ENCODE results near the gene SCN1B. TPM values are rescaled to one million over a fixed set of nuclear protein-coding genes. Genes with fewer than 3 reads are reported as not detected.

SCN1B gene
- polyA plus RNA-seq, 2 of the 4 experiments (the other 2 are of a cell fraction): 11.0 to 11.3 TPM

GRCh38 chr19:35069696-35070095, 39.4 kb downstream of the SCN1B start:
- Histone ChIP-seq H3K4me3 (no peak overlapping the region), H3K4me1 (no peaks in the 10 kb centered on the region), H3K4me2 (no peak overlapping the region), H3K9me3 (peaks cover 22% of the 10 kb centered on the region), H3K27ac (no peak overlapping the region)
- DNase-seq (ENCODE audit: low read depth in 1 of 2, low spot score in 1 of 2): no peak
- no peak for TF ChIP-seq EP300 (IDR thresholded peaks at IDR 0.05)
- no peak for TF ChIP-seq FOSB (CRISPR knock-in tag; IDR thresholded peaks at IDR 0.05)
- no peak for TF ChIP-seq PHF8 (IDR thresholded peaks at IDR 0.05; ENCODE audit: borderline replicate concordance, low read depth)
- TF ChIP-seq ESRRA (IDR thresholded peaks at IDR 0.05; ENCODE audit: borderline replicate concordance, low read length): no peak
- no peak for TF ChIP-seq CEBPB (IDR thresholded peaks at IDR 0.05)
- TF ChIP-seq, protein P1, sequence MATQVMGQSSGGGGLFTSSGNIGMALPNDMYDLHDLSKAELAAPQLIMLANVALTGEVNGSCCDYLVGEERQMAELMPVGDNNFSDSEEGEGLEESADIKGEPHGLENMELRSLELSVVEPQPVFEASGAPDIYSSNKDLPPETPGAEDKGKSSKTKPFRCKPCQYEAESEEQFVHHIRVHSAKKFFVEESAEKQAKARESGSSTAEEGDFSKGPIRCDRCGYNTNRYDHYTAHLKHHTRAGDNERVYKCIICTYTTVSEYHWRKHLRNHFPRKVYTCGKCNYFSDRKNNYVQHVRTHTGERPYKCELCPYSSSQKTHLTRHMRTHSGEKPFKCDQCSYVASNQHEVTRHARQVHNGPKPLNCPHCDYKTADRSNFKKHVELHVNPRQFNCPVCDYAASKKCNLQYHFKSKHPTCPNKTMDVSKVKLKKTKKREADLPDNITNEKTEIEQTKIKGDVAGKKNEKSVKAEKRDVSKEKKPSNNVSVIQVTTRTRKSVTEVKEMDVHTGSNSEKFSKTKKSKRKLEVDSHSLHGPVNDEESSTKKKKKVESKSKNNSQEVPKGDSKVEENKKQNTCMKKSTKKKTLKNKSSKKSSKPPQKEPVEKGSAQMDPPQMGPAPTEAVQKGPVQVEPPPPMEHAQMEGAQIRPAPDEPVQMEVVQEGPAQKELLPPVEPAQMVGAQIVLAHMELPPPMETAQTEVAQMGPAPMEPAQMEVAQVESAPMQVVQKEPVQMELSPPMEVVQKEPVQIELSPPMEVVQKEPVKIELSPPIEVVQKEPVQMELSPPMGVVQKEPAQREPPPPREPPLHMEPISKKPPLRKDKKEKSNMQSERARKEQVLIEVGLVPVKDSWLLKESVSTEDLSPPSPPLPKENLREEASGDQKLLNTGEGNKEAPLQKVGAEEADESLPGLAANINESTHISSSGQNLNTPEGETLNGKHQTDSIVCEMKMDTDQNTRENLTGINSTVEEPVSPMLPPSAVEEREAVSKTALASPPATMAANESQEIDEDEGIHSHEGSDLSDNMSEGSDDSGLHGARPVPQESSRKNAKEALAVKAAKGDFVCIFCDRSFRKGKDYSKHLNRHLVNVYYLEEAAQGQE (IDR thresholded peaks at IDR 0.05): no peak
- no peak for TF ChIP-seq MYC (IDR thresholded peaks at IDR 0.05; ENCODE audit: borderline replicate concordance, low read length)
- TF ChIP-seq JUNB (IDR thresholded peaks at IDR 0.05): no peak
- CTCF ChIA-PET: interaction anchor here (0.8 to 4.0 kb wide), 17 partner anchors 11 to 425 kb away, joined by 3 to 32 read pairs (median 7); no protein-coding TSS in a partner anchor
- ATAC-seq: no peak
- POLR2A ChIA-PET: no interaction called here
- 77% methylated on average over 1 of the region's 1 CpG for WGBS (ENCODE audit: missing lambda C conversion rate)
- peak; percentile 61 for FAIRE-seq

GRCh38 chr19:35070471-35070870, 40.2 kb downstream of the SCN1B start:
- DNase-seq (ENCODE audit: low read depth in 1 of 2, low spot score in 1 of 2) (peak in 1 of 2 experiments; percentile 50), ATAC-seq (no peak), FAIRE-seq (no peak)
- ChIA-PET POLR2A (no interaction called here), CTCF (interaction anchor here (0.6 to 4.0 kb wide), 21 partner anchors 9 to 98 kb away, joined by 3 to 32 read pairs (median 6); partner anchors contain the start of gene LGI4)
- H3K4me2 ChIP-seq: no peak overlapping the region
- H3K4me3 ChIP-seq: no peak overlapping the region
- no peak for TF ChIP-seq RCOR1 (IDR thresholded peaks at IDR 0.05; ENCODE audit: low read depth, low read length)
- no peak for TF ChIP-seq ZNF302 (CRISPR knock-in tag; IDR thresholded peaks at IDR 0.05)
- TF ChIP-seq, protein P2, sequence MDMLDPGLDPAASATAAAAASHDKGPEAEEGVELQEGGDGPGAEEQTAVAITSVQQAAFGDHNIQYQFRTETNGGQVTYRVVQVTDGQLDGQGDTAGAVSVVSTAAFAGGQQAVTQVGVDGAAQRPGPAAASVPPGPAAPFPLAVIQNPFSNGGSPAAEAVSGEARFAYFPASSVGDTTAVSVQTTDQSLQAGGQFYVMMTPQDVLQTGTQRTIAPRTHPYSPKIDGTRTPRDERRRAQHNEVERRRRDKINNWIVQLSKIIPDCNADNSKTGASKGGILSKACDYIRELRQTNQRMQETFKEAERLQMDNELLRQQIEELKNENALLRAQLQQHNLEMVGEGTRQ (IDR thresholded peaks at IDR 0.05): no peak
- no peak for TF ChIP-seq CBX2 (IDR thresholded peaks at IDR 0.05; ENCODE audit: borderline replicate concordance, low read depth)
- TF ChIP-seq HDAC2 (IDR thresholded peaks at IDR 0.05): no peak
- TF ChIP-seq, protein P3, sequence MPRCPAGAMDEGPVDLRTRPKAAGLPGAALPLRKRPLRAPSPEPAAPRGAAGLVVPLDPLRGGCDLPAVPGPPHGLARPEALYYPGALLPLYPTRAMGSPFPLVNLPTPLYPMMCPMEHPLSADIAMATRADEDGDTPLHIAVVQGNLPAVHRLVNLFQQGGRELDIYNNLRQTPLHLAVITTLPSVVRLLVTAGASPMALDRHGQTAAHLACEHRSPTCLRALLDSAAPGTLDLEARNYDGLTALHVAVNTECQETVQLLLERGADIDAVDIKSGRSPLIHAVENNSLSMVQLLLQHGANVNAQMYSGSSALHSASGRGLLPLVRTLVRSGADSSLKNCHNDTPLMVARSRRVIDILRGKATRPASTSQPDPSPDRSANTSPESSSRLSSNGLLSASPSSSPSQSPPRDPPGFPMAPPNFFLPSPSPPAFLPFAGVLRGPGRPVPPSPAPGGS (IDR thresholded peaks at IDR 0.05): no peak
- TF ChIP-seq RNF2 (IDR thresholded peaks at IDR 0.05; ENCODE audit: borderline replicate concordance, low read depth): no peak
- no peak for TF ChIP-seq FOSL2 (IDR thresholded peaks at IDR 0.05)
- no peak for TF ChIP-seq FOSL2 (CRISPR knock-in tag; IDR thresholded peaks at IDR 0.05)
- no peak for TF ChIP-seq MAZ (IDR thresholded peaks at IDR 0.05; ENCODE audit: borderline replicate concordance, low read depth, low read length)
- no peak for TF ChIP-seq HOXA7 (CRISPR knock-in tag; IDR thresholded peaks at IDR 0.05)
- TF ChIP-seq NFE2L2 (conservative IDR thresholded peaks at IDR 0.05; ENCODE audit: low read length): no peak
- no peak for TF ChIP-seq PHF8 (IDR thresholded peaks at IDR 0.05; ENCODE audit: borderline replicate concordance, low read depth)
- no peak for TF ChIP-seq HES2 (IDR thresholded peaks at IDR 0.05)
- no peak for TF ChIP-seq HOXB5 (CRISPR knock-in tag; IDR thresholded peaks at IDR 0.05)
- no peak for TF ChIP-seq JUN (IDR thresholded peaks at IDR 0.05)
- TF ChIP-seq CEBPB (IDR thresholded peaks at IDR 0.05): no peak
- H3K27ac ChIP-seq: no peak overlapping the region
- 4% methylated on average over 3 of the region's 3 CpGs for WGBS (ENCODE audit: missing lambda C conversion rate)
- H3K9me3 ChIP-seq: peaks cover 22% of the 10 kb centered on the region
- H3K4me1 ChIP-seq: no peaks in the 10 kb centered on the region
